ENCODE results near the gene ARHGEF18.

ARHGEF18 gene

GRCh38 chr19:7349961-7350711, 1.4 kb downstream of the ARHGEF18 start:
- DNase-seq (ENCODE audit: extremely low read depth, low read depth) = no peak
- TF ChIP-seq CTCF (IDR thresholded peaks at IDR 0.05; ENCODE audit: low read depth, low read length) = no peak

- TF ChIP-seq CTCF (IDR thresholded peaks at IDR 0.05; ENCODE audit: low read depth, low read length) = no peak
- no peak for DNase-seq (ENCODE audit: extremely low read depth, low read depth)
Measured at GRCh38 chr19:7351861-7352260, 3.1 kb downstream of the ARHGEF18 start.

GRCh38 chr19:7355151-7355820, 6.5 kb downstream of the ARHGEF18 start:
- no peak for TF ChIP-seq CTCF (IDR thresholded peaks at IDR 0.05; ENCODE audit: low read depth, low read length)
- DNase-seq (ENCODE audit: extremely low read depth, low read depth) = no peak

GRCh38 chr19:7355871-7356270, 7.1 kb downstream of the ARHGEF18 start:
- no peak for DNase-seq (ENCODE audit: extremely low read depth, low read depth)
- TF ChIP-seq CTCF (IDR thresholded peaks at IDR 0.05; ENCODE audit: low read depth, low read length) = no peak

- DNase-seq (ENCODE audit: extremely low read depth, low read depth) = no peak
- no peak for TF ChIP-seq CTCF (IDR thresholded peaks at IDR 0.05; ENCODE audit: low read depth, low read length)
Measured at GRCh38 chr19:7356899-7357627, 8.3 kb downstream of the ARHGEF18 start.

- TF ChIP-seq CTCF (IDR thresholded peaks at IDR 0.05; ENCODE audit: low read depth, low read length) = no peak
- no peak for DNase-seq (ENCODE audit: extremely low read depth, low read depth)
Measured at GRCh38 chr19:7358102-7358597, 9.4 kb downstream of the ARHGEF18 start.

Measured in AG09319 (cell line).